Measurements from ENCODE around the gene EVC2. TPM values are rescaled to one million over a fixed set of nuclear protein-coding genes. Genes with fewer than 3 reads are reported as not detected.

Gene EVC2
- total and polyA plus RNA-seq, 9 of the 15 experiments (the other 6 are each of a cell fraction or from before 2014, with no cell fraction given) = 0.03 to 0.55 (median 0.38) TPM; not detected in 1

GRCh38 chr4:5750946-5751665, 42.7 kb upstream of the EVC2 start:
- CTCF ChIA-PET (ENCODE audit: low intra/inter-chr PET ratio) = no interaction called here
- no peaks in the 10 kb centered on the region; the same call in 1 of the 2 replicates for H4K20me1 ChIP-seq (replicated peaks; ENCODE audit: control insufficient read depth, insufficient read depth, low read length)
- 10% methylated on average over 15 of the region's 17 CpGs for WGBS (ENCODE audit: insufficient coverage, low coverage, missing lambda C conversion rate)
- ATAC-seq (no peak), FAIRE-seq (no peak), DNase-seq (ENCODE audit: extremely low read depth in 1 of 4, low spot score in 3 of 4) (peak in 1 of 4 experiments; percentile 3)
- H3K36me3 ChIP-seq (ENCODE audit: control insufficient read depth, insufficient read depth, low read length) = no peaks in the 10 kb centered on the region
- no peaks in the 10 kb centered on the region for H3K9me1 ChIP-seq (ENCODE audit: control insufficient read depth, insufficient read depth, low read length)
- no TSS peak for BruUV-seq (replicated peaks)
- no peak overlapping the region for H3K9ac ChIP-seq (ENCODE audit: insufficient read depth in 1 of 2, low read depth in 2 of 2, low read length in 2 of 2)
- no peak overlapping the region for H3K4me3 ChIP-seq
- H2AFZ ChIP-seq (ENCODE audit: low read depth, low read length) = no peak overlapping the region
- in situ Hi-C loops (cut with MboI) (no loop called here), intact Hi-C loops (cut with micrococcal nuclease) (no loop called here)
- H3K4me1 ChIP-seq (replicated peaks in 1 of 2; ENCODE audit: control insufficient read depth in 2 of 2, insufficient read depth in 2 of 2, low read length in 2 of 2) = peaks cover 5 to 10% of the 10 kb centered on the region in 2 experiments; a peak in 3 of 5 replicates
- H3K79me2 ChIP-seq (ENCODE audit: control insufficient read depth, insufficient read depth, low read length) = no peaks in the 10 kb centered on the region
- H3K27ac ChIP-seq (ENCODE audit: extremely low read depth, low read depth, low read length) = no peak overlapping the region
- no peak for TF ChIP-seq ZNF79 (CRISPR knock-in tag; IDR thresholded peaks at IDR 0.05; ENCODE audit: low read depth)
- TF ChIP-seq ZNF639 (CRISPR knock-in tag; conservative IDR thresholded peaks at IDR 0.05 in 1 of 2, IDR thresholded peaks at IDR 0.05 in 1 of 2) = no peak
- TF ChIP-seq CHD4 (IDR thresholded peaks at IDR 0.05; ENCODE audit: insufficient read depth, insufficient replicate concordance, low read depth, low read length, poor library complexity, severe bottlenecking) = no peak
- TF ChIP-seq CCAR2 (IDR thresholded peaks at IDR 0.05; ENCODE audit: low read depth, low read length) = no peak
- no peaks in the 10 kb centered on the region for H3K9me3 ChIP-seq (replicated peaks; ENCODE audit: control insufficient read depth, insufficient read depth, low read depth, low read length)
- H3K4me2 ChIP-seq (ENCODE audit: insufficient read depth, low read length) = no peak overlapping the region
- POLR2A ChIA-PET = interaction anchor here (0.7 kb wide), 1 partner anchor 84 kb away, joined by 3 read pairs; no protein-coding TSS in a partner anchor
- H3K27me3 ChIP-seq (ENCODE audit: control insufficient read depth in 2 of 2, insufficient read depth in 2 of 2, low read length in 2 of 2) = peaks cover 0 to 6% of the 10 kb centered on the region in 2 experiments; a peak in 1 of 5 replicates
